Raji (cell line): ENCODE measurements around the gene PXYLP1.

Experiments used
- POLR2A ChIP-seq: IDR thresholded peaks from 2 replicates; pipeline ENCODE4 v1.6.1; 2011; ENCODE audit warnings: low read depth, low read length, control low read depth; ENCODE audit not compliant: insufficient read depth

PXYLP1 gene

DNA sequence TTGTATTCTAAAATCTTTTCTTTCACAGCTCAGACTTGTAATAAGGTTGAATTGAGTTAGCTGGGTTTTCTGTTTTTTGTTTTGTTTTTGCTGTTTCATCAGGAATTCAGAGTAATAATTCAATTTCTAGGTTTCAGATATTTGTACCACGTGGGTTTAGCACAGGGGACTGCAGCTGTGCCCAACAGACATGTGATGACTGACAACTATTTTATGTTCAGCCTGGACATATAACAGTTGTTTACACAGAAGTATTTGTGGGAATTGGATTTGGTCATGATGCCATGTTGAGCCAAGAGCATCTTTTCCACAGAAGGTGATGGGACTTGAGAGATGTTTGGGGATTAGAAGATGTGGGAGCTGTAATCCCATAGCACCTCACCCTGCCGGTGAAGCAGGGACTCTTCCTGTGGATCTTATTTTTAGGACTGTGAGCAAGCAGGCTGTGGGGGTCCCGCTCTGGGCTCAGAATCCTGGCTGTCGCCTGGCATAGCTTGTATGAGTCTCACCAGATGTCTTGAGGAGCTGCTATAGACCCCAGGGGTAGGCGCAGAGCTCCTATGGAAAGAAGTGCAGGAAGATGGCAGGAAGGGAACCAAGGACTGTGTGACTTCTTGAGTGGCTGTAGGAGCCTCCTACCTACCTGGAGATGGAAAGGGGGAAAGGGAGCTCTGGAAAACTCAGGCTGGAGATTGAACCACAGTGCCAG, 23.7 kb downstream of the PXYLP1 start:
- TF ChIP-seq POLR2A: no peak

DNA sequence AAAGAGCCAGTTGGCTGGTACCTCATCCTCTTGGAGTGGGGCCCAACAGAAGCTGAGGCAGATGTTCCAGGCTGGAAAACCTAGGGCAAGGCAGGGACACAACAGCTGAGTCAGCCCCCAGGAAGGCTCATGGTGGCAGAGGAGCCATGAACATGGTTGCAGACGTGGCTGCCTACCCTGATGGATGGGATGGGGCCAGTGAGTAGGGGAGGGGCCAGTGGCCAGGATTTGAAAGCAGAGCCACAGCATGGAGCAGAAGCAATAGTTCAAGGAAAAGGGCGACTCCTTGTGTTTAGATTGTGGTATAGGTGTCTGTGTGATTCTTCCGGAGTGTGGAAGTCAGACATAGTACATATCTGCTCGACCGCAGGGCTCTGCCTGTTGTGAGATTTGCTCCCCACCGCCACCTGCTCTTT, 24.2 kb downstream of the PXYLP1 start:
- no peak for TF ChIP-seq POLR2A

DNA sequence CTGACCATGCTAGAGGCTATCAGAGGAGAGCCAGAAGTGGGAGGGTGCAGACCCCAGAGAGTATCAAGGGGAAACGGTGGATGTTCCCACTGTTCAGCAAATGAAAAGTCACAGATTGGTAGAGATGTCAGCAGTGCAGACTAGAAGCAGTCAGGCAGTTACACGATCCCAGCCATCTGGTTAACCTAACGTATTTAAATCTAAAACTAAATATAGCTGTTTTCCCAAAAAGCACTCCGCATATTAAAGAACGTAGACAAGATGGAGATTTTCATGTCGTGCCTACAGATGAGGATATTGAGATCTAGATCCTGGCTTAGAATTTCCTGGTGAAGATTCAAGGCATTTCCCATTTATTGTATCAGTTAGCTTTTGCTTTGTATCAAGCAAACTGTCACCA, 25.2 kb downstream of the PXYLP1 start:
- no peak for TF ChIP-seq POLR2A

DNA sequence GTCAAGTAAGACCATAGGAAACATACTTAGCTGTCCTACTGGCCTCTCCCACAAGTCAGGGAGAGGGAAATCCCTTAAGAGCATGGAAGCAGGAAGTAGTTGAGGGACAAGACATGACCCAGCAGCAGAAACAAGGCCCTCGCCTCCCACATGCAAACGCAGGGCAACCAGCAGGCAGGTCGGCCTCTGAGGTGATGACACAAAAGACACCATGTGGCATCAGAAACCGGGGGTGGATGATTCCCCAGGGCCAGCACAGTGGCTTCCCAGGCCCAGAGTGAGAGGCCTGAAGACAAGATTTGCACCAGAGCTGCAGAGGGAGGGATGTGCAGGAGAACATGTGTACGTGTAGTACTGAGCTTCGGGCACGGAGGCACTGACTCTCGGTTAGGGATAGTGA, 26.3 kb downstream of the PXYLP1 start:
- TF ChIP-seq POLR2A: no peak

DNA sequence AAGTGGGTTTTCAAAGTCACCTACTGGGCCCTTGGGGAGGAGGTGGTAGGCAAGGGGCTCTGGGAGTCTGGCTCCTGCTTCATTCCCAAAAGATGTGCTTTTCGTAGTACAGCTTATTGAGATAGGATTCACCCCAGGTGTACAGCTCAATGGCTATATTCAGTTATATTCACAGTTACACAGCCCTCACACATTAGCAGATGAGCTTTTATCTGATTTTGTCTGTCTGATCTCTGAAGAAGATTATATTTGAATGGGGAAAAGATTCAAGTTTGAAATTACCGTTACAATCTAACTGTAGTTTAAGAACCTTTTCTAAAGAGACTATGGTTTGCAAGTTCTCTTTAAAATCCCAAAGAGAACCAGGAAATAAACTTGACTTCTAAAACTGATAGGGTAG, 27.3 kb downstream of the PXYLP1 start:
- no peak for TF ChIP-seq POLR2A

DNA sequence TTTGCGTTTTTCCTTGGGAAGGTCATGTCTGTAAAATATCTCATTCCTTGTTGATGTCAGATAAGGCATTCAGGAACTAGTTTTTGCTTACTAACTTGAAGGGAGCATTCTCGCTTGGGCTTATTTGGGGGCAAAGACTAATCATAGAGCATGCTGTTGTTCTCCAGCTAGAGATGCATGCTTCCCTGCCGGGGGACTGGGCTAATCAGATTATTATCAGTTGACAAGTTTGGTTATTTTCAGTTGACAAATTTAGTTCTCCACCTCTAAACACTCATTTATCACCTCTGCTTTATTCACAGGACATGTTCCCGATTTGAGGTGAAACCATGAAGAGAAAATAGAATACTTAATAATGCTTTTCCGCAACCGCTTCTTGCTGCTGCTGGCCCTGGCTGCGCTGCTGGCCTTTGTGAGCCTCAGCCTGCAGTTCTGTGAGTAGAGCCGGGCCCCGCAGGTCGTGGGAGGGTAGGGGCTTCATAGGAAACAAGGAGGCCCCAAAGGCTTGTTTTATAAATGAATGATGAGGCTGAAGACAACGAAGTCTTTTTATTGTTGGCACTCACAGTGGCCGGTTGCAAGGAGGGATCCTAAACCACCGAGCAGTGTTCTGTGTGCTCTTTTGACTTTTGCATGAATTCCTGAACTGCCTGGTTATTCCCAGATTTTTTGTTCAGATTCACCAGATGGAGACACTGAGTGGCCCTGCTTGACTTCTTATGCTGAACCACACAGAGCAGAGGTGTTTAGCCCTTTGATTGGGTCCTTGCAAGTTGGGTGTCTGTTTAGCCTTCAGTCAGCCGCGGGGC, 28.4 kb downstream of the PXYLP1 start:
- no peak for TF ChIP-seq POLR2A

DNA sequence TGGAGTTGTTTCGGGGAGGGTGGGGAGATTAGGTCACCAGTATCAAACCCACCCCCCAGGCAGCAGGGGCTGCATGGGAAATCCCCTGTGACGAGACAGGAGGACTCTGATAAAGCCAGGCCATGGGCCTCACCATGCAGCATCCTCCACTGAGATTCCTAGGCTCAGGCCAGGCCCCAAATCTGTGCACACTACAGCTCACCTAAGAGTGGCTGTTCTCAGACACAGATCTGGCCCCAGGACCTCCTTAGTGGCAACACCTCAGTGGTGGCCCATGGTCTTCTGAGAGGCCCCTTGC, 29.0 kb downstream of the PXYLP1 start:
- no peak for TF ChIP-seq POLR2A

DNA sequence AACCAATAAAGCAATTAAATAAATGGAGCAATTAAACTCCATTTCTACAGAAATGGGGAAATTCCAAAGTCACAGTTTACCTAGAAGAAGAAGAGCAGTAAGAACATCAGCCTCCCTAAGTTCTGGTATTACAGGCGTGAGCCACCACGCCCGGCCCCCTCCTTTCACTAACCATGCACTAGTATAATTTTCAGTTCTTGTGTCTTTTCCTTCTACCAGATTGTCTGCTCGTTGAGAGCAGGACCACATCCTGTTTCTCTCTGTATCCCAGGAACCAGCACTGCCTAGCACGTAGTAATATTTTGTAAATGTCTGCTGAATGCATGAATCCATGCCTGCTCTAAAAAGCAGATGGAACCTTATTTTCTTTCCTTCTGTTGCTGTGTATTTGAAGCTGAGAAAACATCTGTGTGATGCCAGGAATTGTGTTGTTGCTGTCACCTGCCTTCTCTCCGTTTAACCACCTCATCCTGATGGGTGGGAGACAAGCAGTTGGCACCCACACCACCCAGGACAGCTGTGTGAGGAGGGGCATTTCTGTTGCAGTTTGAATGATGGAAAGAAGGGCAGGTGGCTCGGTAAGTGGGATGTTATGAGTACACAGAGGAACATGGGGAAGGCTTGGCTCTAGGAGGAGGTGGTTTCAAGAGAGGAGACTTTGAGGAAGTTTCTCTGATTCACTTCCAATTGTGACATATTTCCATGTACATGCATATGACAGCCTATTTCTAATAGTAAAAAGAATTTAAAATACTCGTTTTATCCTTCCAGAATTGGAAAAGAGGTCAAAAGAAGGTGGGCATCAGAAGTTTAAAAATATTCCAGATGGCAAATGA, 30.1 kb downstream of the PXYLP1 start:
- TF ChIP-seq POLR2A: no peak

DNA sequence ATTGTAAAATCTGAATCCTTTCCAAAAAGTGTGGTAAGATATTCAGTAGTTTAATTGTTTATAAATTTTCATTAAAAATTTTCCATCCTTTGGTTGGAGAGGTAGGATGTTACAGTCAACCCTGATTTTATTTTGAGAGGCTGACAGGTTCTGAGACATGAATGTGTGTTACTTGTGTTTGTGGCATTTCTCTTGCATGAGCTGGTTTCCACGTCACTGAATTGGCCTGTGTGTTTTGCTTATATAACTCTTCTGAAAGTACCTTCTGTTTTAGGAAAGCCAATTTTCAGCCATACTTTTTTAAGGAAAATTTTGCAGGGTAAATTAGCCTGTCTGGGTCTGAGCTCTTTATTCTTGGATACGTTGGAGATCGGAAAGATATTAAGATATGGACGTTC, 30.7 kb downstream of the PXYLP1 start:
- no peak for TF ChIP-seq POLR2A

DNA sequence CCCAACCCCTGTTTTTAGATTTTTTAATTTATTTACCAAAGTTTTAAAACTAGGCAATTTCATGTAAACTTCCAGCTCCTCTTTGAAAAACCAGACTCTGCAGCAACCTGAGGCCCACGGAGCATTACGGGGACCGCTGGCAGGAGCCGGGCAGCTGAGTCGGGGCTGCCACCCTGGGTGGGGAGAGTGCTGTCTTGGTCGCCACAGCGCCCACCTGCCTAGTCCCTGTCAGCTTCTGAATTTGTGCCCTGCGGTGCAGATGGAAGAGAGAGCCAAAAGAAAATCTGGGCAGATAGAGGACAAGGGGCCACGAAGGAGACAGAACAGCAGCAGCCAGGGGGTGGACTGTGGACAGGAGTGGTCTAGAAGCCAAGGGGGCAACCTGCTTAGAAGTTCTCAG, 34.6 kb downstream of the PXYLP1 start:
- TF ChIP-seq POLR2A: no peak

DNA sequence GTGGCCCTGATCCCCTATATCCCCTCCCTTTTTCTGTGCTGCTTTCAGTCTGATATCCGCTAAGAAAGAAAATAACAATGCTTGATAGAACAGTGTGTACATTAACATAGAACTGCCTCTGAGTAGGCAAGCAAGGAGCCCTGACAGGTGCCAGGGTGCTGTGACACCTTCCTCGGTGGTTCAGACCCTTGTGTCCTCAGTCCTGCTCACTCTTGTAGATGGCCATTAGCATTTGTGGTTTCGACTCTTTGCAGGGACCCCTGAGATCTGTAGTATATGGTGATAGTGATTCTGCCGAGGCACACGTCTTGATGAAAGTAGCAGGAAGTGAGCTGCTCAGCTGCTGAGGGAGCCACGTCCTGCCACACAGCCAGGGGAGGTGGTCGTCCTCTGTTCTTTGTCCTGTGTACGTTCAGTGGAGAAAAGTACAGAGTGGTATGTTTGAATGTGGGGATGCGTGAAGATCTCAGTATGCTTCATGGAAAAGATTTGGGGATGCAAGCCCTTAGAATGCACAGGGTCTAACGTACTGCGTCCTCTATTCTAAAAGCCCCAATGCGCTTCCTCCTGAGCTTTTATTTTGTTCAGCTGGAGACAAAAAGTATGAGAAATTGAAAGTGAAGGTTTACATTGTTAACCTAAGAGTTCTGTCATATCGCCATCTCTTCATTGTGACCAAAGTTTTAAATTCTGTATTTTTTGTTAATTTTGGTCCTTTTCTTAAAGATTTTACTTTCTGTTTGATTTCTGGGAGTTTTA, 35.4 kb downstream of the PXYLP1 start:
- TF ChIP-seq POLR2A: no peak

DNA sequence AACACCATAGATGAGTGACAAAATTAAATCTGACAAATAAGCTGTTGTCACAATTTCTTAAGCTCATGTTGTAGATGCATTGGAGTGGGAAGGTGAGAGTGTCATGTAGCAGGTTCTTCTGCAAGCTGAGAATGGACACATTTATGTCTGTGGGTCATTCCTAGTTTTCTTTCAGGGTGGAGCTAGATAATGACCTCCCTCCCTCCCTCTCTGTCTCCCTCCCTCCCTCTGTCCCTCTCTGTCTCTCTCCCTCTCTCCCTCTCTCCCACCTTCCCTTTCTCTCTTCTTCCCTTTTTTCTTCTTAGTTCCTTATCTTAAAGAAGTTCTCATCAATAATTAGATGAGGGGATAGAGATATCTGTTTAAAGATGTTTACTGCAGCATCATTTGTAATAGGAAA, 36.0 kb downstream of the PXYLP1 start:
- no peak for TF ChIP-seq POLR2A

DNA sequence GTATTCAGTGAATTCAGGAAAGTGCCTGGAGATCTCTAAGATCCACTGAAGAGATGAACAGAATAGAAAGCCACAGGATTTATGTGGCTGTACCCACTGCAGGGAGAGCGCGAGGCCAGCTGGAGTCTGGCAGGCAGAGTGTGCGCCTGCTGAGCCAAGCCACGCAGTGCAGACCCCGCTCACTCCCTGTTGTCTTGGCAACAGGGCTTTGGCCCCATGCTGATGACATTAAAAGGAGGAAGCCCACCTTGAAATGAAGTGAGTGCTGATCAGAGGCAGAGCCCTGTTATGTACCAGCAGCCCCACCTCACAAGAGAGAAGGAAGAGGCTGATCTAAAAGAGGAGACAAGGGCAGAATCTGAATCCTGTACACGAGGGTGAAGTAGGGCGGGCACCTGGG, 36.7 kb downstream of the PXYLP1 start:
- TF ChIP-seq POLR2A: no peak

DNA sequence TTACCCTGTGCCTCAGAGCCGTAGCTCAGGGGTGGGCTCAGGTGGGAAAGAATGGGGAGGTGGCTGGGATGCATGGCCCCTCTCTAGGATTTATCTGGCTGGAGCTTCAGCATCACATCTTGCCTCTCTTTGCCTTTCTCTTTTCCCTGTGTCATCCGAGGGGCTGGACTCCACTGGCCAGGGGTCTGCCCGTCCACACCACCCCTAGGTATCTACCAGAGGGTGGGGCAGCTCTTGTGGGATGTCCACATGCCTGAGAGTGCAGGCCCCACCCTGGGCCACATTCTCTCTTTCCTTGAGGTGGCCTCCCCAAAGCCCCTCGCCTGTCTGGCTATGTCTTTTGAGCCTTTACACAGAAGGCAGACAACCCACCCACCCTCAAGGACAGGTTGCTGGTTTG, 37.2 kb downstream of the PXYLP1 start:
- TF ChIP-seq POLR2A: no peak

DNA sequence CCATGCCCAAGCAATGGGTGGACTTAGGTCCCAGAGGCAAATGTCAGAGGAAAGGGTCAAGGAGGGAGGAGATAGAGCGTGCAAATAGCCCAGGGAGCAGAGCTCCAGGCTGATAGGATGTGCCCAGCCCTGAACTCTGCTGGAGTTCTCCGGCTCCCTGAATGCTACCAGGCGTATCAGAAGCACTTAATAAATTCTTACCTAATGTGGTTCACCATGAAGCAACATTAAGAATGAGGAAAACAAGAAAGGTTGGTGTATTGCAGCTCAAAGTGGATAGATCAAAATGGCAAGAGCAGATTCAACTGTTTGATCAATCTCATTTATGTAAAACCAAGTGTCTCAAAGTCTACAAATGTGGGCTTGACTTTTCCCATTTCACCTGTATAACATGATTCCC, 38.3 kb downstream of the PXYLP1 start:
- TF ChIP-seq POLR2A: no peak
